ENCODE measurements around the gene GRIN3B. TPM values are rescaled to one million over a fixed set of nuclear protein-coding genes. Genes with fewer than 3 reads are reported as not detected.
A peak's percentile ranks its signal among the peaks of the same experiment; 100 is the strongest.

The GRIN3B gene
- total and polyA plus RNA-seq, 9 of the 15 experiments (the other 6 are each of a cell fraction or from before 2014, with no cell fraction given), result 0.06 to 0.95 (median 0.19) TPM; not detected in 6

DNA sequence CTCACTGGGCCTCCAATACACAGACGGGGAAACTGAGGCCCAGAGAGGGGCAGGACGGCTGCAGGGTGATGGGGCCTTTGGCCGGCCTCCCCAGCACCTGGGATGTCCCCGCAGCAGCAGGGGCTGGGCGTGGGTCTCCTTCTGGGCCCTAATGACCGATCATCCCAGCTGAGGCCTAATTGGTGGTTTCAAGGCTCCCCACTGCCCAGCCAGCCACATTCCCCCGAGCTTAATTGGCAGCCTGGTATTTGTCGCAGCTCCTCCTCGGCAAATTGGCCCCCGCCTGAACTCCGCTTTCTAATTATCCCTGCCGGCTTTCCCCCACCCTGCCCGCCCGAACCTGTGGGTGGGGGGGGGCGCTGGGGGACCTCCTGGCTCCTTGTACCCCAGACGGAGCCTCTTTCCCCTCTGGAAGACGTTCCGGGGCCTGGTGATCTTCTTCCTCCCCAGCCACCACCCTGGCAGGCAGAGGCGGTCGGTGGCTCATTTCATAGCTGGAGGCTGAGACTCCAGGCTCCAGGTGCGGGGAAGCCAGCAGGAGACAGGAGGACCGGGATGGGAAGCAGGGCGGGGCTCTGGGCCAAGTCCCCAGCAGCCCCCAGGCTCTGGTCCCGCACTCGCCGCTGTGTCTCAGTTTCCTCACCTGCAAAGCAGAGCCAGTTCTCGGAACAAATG is 43.3 kb upstream of the GRIN3B start (continued):
- TF ChIP-seq, protein P1, sequence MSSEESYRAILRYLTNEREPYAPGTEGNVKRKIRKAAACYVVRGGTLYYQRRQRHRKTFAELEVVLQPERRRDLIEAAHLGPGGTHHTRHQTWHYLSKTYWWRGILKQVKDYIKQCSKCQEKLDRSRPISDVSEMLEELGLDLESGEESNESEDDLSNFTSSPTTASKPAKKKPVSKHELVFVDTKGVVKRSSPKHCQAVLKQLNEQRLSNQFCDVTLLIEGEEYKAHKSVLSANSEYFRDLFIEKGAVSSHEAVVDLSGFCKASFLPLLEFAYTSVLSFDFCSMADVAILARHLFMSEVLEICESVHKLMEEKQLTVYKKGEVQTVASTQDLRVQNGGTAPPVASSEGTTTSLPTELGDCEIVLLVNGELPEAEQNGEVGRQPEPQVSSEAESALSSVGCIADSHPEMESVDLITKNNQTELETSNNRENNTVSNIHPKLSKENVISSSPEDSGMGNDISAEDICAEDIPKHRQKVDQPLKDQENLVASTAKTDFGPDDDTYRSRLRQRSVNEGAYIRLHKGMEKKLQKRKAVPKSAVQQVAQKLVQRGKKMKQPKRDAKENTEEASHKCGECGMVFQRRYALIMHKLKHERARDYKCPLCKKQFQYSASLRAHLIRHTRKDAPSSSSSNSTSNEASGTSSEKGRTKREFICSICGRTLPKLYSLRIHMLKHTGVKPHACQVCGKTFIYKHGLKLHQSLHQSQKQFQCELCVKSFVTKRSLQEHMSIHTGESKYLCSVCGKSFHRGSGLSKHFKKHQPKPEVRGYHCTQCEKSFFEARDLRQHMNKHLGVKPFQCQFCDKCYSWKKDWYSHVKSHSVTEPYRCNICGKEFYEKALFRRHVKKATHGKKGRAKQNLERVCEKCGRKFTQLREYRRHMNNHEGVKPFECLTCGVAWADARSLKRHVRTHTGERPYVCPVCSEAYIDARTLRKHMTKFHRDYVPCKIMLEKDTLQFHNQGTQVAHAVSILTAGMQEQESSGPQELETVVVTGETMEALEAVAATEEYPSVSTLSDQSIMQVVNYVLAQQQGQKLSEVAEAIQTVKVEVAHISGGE (CRISPR knock-in tag; IDR thresholded peaks at IDR 0.05), result no peak
- TF ChIP-seq FOXM1 (IDR thresholded peaks at IDR 0.05; ENCODE audit: low read depth) (no peak), FOXM1 (CRISPR knock-in tag; IDR thresholded peaks at IDR 0.05; ENCODE audit: low read depth) (no peak), RBM25 (IDR thresholded peaks at IDR 0.05; ENCODE audit: low read depth, low read length, severe bottlenecking) (peak; percentile 59), BCOR (IDR thresholded peaks at IDR 0.05) (peak; percentile 53; the same call in 1 of the 2 replicates), ZNF175 (CRISPR knock-in tag; IDR thresholded peaks at IDR 0.05; ENCODE audit: low read depth) (no peak), ZNF445 (CRISPR knock-in tag; IDR thresholded peaks at IDR 0.05; ENCODE audit: low read depth) (no peak), ZNF217 (CRISPR knock-in tag; IDR thresholded peaks at IDR 0.05) (no peak), CCAR2 (IDR thresholded peaks at IDR 0.05; ENCODE audit: low read depth, low read length) (no peak), ZNF384 (IDR thresholded peaks at IDR 0.05; ENCODE audit: low read depth, low read length) (no peak), PHF8 (IDR thresholded peaks at IDR 0.05; ENCODE audit: borderline replicate concordance, low read length) (no peak), MIER1 (IDR thresholded peaks at IDR 0.05; ENCODE audit: low read depth) (peak; percentile 99), RB1 (IDR thresholded peaks at IDR 0.05; ENCODE audit: low read depth) (no peak), SUPT5H (IDR thresholded peaks at IDR 0.05) (no peak), POLR2AphosphoS2 (IDR thresholded peaks at IDR 0.05; ENCODE audit: low read length) (no peak), DPF2 (IDR thresholded peaks at IDR 0.05) (no peak), SAFB2 (IDR thresholded peaks at IDR 0.05; ENCODE audit: borderline replicate concordance, low read depth, low read length, severe bottlenecking) (no peak), RAD51 (IDR thresholded peaks at IDR 0.05; ENCODE audit: borderline replicate concordance, low read depth) (no peak), POLR2A (conservative IDR thresholded peaks at IDR 0.05) (no peak)
- TF ChIP-seq, protein P2, sequence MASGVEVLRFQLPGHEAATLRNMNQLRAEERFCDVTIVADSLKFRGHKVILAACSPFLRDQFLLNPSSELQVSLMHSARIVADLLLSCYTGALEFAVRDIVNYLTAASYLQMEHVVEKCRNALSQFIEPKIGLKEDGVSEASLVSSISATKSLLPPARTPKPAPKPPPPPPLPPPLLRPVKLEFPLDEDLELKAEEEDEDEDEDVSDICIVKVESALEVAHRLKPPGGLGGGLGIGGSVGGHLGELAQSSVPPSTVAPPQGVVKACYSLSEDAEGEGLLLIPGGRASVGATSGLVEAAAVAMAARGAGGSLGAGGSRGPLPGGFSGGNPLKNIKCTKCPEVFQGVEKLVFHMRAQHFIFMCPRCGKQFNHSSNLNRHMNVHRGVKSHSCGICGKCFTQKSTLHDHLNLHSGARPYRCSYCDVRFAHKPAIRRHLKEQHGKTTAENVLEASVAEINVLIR (CRISPR knock-in tag; IDR thresholded peaks at IDR 0.05), result no peak
- TF ChIP-seq, protein P3, sequence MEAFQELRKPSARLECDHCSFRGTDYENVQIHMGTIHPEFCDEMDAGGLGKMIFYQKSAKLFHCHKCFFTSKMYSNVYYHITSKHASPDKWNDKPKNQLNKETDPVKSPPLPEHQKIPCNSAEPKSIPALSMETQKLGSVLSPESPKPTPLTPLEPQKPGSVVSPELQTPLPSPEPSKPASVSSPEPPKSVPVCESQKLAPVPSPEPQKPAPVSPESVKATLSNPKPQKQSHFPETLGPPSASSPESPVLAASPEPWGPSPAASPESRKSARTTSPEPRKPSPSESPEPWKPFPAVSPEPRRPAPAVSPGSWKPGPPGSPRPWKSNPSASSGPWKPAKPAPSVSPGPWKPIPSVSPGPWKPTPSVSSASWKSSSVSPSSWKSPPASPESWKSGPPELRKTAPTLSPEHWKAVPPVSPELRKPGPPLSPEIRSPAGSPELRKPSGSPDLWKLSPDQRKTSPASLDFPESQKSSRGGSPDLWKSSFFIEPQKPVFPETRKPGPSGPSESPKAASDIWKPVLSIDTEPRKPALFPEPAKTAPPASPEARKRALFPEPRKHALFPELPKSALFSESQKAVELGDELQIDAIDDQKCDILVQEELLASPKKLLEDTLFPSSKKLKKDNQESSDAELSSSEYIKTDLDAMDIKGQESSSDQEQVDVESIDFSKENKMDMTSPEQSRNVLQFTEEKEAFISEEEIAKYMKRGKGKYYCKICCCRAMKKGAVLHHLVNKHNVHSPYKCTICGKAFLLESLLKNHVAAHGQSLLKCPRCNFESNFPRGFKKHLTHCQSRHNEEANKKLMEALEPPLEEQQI (IDR thresholded peaks at IDR 0.05), result no peak

Data from K562 (cell line).